ENCODE data around the gene ADCY2.

The ADCY2 gene

DNA sequence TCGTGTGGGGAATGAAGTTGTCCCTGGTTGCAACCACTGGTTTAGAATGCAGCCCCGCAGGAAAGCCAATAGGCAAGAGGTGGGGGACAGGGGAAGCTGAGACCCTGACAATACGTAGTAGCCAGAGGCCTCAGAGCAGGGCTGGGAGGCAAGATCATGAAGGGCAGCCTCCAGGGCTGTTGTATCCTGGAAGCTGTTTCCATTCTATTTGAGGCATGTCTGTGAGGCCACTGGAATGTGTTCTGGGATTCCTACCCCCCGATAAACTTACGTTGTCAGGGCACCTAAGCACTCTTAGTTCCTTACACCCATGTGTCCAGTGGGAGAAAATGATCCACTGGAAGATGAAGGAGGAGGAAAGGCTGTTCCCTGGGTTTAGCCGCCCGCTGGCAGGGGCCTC is 277.7 kb downstream of the ADCY2 start:
- DNase-seq = no peak

DNA sequence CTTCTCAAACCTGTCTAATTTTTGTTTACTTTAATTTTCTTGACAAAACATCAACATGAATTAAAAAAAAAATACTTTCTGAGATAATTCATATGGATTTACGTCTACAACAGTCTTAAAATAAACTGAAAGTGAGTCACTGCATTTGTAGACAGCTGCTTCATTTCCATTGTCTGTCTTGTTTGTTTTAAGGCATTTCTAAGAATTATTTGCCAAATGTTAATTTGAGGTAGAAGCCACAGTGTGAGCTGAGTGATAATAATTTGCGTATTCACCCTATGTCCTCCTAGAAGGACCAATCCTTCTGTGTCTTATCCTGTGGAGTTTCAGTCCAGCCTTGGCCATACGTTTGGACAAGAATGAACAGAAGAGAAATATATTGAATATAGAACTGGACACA is 280.5 kb downstream of the ADCY2 start:
- no peak for DNase-seq

DNA sequence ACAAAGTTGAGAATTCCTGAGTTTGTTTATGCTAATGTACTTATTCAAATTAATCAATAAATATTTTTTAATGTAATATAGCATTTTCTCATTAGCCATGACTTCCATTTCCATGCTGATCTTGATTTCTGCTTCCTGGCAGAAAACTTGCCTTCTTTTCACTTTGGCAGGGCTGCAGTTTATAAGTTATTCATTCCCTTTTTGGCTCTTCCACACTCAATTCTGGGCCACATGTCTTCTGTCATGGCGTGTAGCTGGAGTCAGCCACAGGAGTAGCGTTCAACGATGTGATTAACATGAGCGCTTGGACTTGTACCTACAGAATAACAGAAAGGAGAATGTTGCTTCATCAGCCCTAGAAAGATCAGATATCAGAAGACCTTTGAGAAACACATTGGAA is 282.1 kb downstream of the ADCY2 start:
- DNase-seq = no peak

DNA sequence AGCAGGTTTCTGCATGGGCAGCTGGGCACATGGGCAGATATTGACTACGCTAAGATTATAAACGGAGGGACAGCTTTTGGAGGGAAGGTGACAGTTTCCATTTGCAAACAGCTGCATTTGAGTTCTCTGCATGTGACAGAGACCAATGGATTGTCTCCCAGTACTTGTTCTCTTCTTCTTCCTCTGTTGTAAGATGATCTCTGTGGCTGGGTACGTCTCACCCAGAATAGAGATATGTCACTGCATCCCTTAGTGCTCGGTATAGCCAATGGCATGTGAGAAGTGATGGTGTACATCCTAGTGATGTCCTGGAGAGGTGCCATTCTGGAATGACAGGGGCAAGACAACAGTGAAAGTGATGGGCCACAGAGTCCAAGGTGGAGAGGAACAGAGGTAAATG is 283.7 kb downstream of the ADCY2 start:
- no peak for DNase-seq

DNA sequence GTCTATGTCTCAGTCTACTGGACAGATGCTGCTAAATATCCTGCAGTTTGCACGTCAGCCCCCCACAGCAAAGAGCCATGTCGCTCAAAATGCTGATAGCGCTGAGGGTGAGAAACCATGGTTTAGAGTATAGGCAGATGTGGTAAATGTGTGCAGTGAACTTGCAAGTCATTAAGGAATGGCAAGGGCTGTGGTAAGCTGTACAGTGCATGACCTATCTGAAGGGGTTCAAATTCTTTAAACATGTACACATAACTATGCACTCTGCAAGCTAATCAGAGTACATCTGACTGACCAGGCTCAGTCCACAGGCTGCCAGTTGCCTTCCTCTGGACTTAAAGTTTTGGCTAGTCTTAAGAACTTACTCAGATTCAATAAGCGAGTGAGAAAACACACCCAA is 284.3 kb downstream of the ADCY2 start:
- DNase-seq = no peak

DNA sequence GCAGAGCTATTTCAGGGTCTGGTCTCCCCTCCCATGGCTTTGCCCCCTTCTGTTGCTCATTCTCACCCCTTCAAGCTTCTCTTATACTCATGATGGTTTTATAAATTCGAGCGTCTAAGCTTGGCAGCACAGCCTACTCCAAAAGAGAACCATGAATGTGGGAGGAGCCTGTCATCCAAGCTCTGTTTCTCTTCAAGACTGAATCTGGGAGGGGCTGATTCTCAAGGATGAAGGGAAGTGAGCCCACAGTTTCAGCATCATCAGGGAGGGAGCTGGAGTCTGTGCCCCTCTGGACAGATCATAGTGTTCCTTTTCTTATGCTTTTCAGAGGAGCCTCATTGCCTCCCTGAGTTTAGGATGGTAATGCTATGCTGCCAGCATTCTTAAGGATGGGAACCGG is 286.4 kb downstream of the ADCY2 start:
- DNase-seq = no peak

DNA sequence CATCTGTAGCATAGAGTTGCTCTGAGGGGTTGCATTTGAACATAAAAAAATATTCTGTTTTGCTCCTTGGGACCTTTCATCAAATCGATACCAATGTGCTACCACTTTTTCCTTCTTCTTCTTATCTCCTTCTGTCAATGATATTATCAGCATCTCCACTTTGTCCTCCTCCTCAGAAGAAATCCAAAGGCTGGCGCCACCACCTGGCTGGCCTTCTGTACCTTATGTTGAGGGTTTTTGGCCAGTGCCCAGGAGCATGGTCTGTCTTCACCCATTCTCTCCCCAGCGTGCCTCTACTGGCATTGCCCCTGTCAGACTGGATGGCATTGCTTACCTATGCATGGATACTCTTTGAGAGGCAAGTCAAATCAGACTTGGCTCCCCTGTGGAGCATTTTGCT is 287.8 kb downstream of the ADCY2 start:
- DNase-seq = no peak

DNA sequence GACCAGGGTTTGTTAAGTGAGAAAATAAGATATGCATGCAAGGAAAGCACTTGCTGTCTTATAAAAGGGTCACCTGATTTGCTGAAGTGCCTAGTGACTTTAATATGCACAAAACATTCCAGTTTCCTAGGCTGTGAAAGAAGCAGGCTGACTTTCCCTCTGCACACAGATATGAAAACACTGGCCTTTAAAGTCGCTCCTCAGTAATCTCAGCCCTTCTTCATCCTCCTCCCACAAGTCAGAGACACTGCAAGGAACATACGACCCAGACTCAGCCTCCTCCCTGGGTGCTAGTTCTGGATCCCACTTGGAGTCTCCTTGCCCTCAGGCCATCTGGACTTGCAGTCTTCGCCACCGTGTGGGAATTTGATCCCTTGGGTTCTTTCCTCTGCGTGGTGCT is 288.9 kb downstream of the ADCY2 start:
- DNase-seq = no peak

DNA sequence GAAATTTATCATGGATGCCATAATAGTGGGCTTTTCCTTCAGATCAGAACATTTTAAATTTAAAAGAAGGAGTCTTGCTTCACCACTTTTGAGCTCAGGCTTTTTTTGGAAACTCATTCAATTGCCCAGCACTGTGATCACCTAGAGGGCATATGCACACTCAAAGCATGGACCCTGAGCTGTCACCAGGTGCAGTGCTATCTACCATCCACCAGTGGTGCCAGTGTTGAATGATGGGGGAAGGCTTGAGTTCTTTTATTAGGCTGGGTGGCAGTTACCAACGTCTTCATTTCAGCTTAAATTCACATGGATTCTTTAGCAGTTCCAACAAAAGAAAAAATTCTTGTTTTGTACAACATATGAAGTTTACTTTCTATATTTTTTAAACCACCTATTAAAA is 290.9 kb downstream of the ADCY2 start:
- DNase-seq = no peak

DNA sequence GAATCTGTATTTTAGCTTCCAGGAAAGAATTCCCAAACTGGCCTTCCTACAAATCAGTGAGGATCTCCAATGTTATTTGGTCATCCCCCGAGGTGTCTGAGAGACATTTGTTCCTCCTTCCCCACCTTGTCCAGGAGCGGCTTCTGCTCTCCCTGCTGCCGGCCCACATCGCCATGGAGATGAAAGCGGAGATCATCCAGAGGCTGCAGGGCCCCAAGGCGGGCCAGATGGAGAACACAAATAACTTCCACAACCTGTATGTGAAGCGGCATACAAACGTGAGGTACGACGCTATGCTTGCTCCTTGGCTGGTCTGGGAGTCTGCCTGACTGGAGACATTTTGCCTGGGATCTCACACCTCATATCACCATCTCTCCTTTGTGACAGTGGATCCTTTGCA is 294.6 kb downstream of the ADCY2 start:
- no peak for DNase-seq

DNA sequence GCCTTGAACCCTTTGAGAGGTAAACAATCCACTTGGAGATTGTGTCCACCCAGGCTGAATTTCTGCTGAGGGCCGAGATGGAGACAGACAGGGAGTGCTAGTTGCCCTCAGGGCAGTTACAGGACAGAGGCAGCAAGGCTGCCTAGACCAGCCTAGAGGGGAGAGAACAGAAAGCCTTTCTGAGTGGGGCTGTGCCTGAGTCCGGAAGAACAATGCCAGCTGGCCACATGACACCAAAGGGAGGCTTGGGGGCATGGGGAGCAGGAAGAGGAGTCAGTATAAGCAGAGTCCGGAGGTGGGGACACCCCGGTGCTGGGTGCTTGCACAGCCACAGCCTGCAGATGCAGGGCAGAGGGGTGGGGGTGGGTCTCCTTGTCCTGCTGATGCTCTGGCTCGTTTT is 309.3 kb downstream of the ADCY2 start:
- no peak for DNase-seq

DNA sequence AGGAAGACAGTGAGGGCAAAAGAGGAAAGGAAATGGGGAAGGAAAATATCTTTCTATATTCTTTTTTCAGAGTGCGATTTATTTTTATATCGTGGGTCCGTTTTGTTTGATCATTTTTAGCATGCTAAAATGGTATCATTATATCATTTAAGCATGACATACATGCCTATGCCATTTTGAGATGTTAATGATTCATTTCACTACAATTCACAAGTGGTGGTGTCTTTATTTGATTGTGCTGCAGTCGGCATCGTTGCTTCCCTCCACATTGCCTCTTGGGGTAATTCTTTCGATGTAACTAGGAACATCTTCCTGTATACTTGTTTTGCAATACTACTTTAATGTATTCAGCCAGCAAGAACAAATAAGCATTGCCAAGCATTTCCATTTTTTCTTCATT is 309.8 kb downstream of the ADCY2 start:
- no peak for DNase-seq

DNA sequence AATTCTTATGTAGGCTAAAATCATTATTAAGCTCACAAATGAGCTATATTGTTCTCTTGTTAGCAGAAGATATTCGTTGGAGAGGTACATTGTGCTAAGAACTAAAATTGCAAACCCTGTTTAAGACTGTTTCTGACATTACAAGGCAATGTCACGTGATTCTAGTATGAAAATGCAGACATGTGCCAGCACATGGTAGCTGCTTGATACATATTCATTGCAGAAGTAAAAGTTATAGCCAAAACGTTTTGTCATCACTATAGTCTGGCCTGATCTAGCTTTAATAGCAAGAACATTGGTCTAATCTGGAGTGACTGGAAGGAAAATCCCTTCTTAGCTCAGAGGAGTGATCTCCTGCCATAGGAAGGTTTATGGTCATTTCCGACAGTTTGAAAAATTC is 310.3 kb downstream of the ADCY2 start:
- no peak for DNase-seq

DNA sequence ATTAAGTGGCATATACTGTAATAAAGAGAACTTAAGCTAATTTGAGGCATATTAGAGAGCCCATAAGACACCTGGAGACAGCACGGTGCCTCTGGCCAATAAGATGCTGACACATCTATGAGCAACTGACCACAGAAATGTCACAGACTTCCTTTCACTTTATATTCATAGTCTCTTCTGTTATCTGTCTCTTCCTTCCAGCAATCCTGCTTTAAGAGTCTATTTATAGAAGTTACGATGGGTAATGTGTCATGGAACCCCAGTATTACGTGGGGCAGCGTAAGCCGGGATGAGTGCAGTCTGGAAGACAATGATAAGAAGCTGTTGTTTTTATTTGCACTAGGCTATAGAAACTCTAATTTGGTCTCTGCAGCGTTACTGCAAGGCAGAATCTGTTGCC is 318.2 kb downstream of the ADCY2 start:
- DNase-seq = no peak

DNA sequence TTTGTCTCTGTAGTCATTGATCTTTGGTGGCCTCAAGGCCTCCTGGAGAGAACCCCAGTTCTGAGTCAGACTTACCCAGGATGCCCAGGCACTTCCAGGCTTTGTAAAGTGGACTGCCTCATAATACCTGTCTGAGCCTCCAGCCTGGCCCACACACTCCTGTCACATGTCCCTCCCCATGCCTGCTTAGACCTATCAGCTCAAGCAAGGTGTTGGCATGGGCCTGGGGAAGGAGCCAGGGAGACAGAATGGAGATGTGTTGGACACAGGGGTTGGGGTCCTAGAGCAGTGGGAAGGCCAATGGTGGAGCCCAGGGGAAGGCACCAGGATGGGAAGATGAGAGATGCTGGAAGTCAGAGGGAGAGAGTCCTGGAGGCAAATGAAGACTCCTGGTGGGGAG is 318.8 kb downstream of the ADCY2 start:
- DNase-seq = no peak

DNA sequence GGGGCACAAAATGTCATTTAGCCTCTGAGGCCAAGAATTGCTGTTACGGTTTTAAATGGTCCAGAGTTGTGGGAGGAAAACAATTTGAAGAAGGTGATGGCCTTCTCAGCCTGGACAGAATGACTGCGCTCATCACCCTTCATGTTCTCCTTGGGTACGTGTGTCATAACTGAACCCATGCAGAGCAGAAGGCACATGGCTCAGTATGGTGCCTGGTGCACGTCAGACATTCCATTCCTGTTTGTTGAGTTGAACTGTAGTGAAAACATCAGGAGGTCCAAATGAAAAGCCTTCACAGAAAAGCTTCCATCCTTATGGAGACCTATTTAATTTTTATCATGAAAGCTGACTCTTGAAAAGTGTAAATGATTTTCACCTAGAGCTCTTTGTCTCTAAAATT is 321.8 kb downstream of the ADCY2 start:
- no peak for DNase-seq

DNA sequence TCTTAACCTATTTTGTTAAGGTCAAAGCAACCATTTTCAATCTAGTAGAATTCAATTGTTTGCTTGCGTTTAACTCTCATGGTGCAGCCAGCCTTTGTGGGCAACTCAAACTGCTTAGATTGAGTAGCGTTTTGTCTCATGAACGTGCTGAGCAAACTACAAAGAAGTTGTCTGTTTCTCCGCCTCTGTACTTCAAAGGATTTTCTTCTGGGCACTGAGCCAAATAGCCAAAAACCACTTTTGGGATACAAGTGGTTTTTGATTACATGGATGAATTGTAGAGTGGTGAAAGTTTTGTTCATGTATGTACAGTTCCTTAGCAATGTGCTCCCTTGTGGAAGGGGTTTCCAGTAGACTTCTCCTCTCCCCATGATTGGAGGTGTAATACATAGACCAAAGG is 332.1 kb downstream of the ADCY2 start:
- no peak for DNase-seq

DNA sequence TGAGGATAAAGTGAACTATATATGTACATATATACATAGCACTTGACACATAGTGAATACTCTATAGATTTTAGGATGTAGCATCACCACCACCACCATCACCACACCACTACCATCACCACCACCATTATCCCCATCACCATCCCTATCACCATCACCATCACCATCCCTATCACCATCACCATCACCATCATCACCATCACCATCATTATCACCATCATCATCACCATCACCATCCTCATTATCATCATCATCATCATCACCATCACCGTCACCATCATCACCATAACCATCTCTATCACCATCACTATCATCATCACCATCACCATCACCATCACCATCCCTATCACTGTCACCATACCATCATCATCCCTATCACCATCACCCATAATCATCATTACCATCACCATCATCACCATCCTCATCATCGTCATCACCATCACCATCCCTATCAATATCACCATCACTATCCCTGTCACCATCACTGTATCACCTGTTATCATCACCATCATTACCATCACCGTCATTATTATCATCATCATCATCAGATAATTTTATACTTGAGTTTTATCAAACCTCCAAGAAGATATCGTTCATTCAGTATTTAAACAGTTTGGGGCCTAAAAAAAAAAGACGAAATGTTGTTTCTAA is 345.6 kb downstream of the ADCY2 start:
- no peak for DNase-seq

DNA sequence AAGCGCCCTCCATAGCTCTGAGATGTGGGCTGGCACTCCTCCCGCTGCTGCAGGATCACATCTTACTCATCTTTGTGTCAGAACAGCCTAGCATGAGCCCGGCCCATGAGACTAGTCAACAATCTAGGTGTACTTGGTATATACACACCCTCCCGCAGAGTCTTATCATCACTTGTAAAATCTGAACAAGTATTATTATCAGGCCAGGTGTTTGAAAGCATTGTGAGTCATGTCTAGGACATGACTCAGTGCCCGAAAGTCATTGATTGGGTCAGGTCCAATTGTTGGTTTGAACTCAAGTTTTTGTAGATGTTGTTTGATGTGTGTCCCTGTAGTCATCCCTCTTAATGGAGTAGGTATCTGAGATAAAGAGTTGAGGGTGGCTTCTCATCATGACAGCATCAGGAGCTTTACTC is 346.3 kb downstream of the ADCY2 start:
- DNase-seq = no peak

DNA sequence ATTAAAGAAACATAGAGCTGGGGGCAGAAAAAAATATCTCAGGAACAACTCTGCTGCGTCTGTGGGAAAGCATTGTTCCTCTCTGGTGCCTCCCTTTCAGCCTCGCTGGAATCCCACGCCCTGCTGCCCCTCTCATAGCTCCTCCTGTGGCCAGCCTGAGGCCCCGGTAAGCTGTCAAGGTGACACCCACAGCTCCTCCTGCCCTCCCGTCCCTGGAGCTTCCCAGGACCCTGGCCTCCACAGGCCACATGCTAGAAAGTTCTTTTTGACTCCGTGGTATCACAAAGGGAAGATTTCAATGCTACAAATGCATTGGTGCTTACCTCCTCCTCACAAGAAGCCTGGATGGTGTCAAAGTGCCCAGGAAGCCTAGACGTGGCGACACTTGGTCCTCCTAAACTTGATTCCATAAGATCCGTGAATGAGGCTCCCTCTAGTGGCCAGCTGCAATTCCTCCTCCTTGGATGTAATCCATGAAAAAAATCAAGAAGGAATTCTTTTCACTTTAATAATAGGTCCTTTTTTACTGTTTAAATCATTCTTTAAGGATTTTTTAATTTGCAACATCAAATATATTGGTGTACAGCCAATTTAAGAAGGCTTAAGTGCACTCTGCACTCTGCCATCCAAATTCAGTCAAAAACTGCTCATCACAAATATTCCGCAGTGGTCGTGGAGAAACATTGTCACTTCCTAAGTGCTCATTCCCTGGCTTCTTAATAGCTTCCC is 350.1 kb downstream of the ADCY2 start:
- DNase-seq = peak; percentile 8

DNA sequence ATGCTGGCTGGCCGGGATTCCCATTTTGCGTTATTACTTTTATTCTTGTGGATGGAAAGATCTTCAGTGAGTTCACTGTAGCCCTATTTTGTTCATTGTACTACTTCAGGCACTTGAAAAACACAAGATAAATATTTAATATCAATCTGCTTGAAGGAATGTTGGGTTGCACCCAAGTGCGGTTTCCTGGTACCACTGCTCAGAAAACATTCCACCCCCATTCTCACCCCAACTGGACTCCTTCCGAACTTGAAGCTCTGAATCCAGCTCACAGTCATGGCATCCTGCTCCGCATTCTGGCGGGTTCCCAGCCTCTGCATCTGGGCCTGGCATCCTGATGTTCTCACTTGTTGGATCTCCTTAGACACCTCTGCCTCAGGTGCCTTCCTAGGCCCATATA is 351.8 kb downstream of the ADCY2 start:
- no peak for DNase-seq

DNA sequence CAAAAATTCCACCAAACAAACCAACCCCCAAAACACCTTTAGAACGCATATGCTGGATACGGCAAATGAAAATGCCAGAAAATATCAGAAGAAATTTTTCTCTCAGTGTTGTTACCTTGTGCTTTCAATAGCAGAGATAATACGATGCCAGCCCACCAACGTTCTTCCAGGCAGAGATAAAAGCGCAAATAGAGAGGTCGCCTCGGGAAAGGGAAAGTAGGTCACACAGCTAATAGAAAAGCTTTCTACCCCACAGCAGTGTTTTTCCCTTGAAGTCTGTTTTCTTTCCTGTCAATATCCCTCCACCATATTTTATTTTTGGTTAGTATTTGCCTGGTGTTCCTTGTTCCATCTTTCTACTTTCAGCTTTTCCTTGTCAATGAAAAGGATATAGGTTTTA is 353.7 kb downstream of the ADCY2 start:
- no peak for DNase-seq

DNA sequence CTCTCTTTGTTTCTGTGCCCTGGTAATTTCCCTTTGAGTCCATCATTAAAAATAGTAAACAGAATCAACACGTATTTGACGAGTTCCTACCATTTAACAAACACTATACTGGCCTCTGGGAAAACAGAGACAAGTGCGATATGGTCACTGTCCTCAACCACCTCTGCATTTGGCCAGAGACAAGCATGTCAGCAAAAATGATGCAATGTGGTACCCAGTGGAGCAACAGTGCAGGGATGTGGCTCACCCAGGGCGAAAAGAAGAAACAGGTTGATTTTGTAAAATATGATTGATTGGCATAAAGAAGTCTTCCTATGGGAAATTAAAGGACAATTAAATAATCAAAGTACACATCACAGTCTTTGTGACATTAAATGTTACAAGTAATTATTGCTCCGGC is 355.9 kb downstream of the ADCY2 start:
- no peak for DNase-seq

DNA sequence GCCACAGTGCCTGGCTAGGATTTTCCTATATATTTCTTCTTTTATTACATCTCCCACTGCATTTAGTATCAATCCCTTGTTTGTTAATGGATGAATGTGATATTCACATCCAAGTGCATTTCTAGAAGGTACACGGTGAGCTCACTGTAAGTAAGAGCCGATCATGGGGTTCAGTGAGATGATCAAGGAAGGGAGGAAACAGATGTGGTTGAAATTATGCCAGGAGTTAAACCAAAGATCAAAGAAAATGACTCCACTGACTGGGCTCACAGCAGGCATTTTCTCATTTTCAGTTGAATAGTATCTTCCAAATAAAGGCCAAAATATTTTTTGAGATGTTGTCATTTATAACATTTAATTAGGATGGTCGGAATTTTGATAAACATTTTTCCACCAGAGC is 357.2 kb downstream of the ADCY2 start:
- DNase-seq = no peak

DNA sequence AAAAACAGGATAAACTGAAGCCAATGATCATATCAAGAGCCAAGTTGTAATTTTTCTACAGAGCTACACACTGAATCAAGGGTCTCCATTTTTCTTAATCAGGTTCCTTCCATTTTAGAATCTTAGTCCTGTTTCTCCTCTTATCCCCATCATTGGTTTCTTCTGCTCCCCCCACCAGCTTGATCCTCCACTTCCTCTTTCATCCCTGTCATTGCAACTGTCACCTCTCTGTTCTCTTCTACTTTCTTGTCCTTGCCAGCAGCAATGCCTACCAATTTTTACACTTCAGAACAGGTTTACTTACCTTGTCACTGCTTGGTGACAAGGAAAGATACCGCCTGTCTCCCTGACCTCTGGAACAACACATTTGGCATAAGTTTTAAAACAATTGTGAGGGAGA is 357.7 kb downstream of the ADCY2 start:
- DNase-seq = no peak

Data from activated gamma-delta T cell treated with Interleukin-2 at 50 U/mL for 16 hours (primary cell).